Gastrocnemius medialis (tissue), 4 donors: Measurements from ENCODE around the gene KIF26B. TPM values are rescaled to one million over a fixed set of nuclear protein-coding genes. Genes with fewer than 3 reads are reported as not detected.

Source experiments
- ATAC-seq, 2 donors: fragments of 150-250 bp; one replicate each; pipeline ENCODE4 v1.9.1; 2016
- DNase-seq, 2 donors: peaks; one replicate each; pipeline ENCODE4 v3.0.0-alpha.2; 2019
- H3K27ac ChIP-seq, 4 donors: fragments of 200-600 bp; sonication (generic); 1 replicate in 1 of 4; 2 replicates in 3 of 4; pipeline ENCODE4 v1.5.1; 2016 to 2018; ENCODE audit warnings: mild to moderate bottlenecking in 2 of 4, moderate library complexity in 1 of 4
- H3K27me3 ChIP-seq, 3 donors: fragments of 200-600 bp; sonication (generic) in 2 of 3; 1 replicate in 1 of 3; 2 replicates in 2 of 3; pipeline versions ENCODE4 v1.5.1 to v1.6.0; 2016 to 2019; ENCODE audit warnings: mild to moderate bottlenecking in 1 of 3, moderate library complexity in 1 of 3
- H3K36me3 ChIP-seq, 2 donors: fragments of 200-600 bp; sonication (generic) in 1 of 2; one replicate each; pipeline ENCODE4 v1.5.1; 2017 to 2018
- H3K4me1 ChIP-seq, 2 donors: fragments of 200-600 bp; sonication (generic) in 1 of 2; one replicate each; pipeline ENCODE4 v1.5.1; 2016 to 2017; ENCODE audit warnings: mild to moderate bottlenecking in 2 of 2
- H3K4me3 ChIP-seq, 4 donors: fragments of 200-600 bp; sonication (generic) in 3 of 4; 1 replicate in 1 of 4; 2 replicates in 3 of 4; pipeline ENCODE4 v1.5.1; 2016 to 2019; ENCODE audit warnings: mild to moderate bottlenecking in 2 of 4
- H3K9me3 ChIP-seq, 3 donors: fragments of 200-600 bp; sonication (generic) in 2 of 3; 1 replicate in 1 of 3; 2 replicates in 2 of 3; pipeline ENCODE4 v1.5.1; 2016 to 2019
- CTCF ChIP-seq, 5 experiments: fragments of 450-650 bp in 3 of 5; fragments of 200-600 bp in 2 of 5; sonication (generic) in 2 of 5; IDR thresholded peaks in 4 of 5; conservative IDR thresholded peaks in 1 of 5; 1 replicate in 4 of 5; 2 replicates in 1 of 5; pipeline ENCODE4 v1.5.1; 2016 to 2019; ENCODE audit warnings: antibody characterized with exemption in 5 of 5, mild to moderate bottlenecking in 3 of 5, moderate library complexity in 3 of 5
- POLR2A ChIP-seq, 2 donors: fragments of 450-650 bp; IDR thresholded peaks; one replicate each; pipeline ENCODE4 v1.6.1; 2017; ENCODE audit warnings: antibody characterized with exemption in 2 of 2, mild to moderate bottlenecking in 2 of 2, moderate library complexity in 2 of 2
- in situ Hi-C, 4 donors: fragments of 200-750 bp; cut with MboI; loops; one replicate each; pipeline versions ENCODE4 v1.15.0 to v1.8.0; 2017; ENCODE audit warnings: low sequenced_read_pairs in 4 of 4
- intact Hi-C: fragments of 100-400 bp; cut with DNase I; formaldehyde crosslinking; loops from one replicate; pipeline ENCODE4 v1.15.1; 2023; ENCODE audit warnings: low total_unique reads
- total RNA-seq, 4 donors: library from RNA; depleted of rRNA; stranded (reverse); fragments of >200 nt; gene quantifications; one replicate each; pipeline versions ENCODE4 v1.1.0 to v1.2.3, GENCODE V29; 2016

The KIF26B gene
- total RNA-seq, 4 donors from 2014 or later, result 0.02 to 0.20 (median 0.10) TPM; not detected in 1

DNA sequence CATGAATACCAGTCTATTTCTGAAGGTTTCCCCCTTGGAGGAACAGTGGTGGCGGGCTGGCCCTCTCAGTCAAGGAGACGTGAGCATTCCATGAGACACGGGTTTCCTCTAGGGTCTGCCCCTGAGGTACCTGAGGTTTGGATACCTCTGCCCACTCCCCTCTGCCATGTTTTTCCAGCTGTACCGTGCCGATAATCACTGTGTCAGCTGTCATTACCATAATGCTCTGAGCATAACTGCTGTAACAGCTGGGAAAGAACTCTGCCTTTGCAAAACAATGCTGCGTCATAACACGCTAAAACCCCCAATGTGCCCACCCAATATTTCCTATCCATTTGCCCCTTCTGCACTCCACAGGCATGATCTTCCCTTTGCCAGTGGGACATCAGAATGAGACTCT lies 425.1 kb downstream of the KIF26B start:
- DNase-seq, result no peak
- ATAC-seq, result no peak
- intact Hi-C loops (no loop called here), in situ Hi-C loops (no loop called here)
- H3K9me3 ChIP-seq, result no peaks in the 10 kb centered on the region
- TF ChIP-seq CTCF (IDR thresholded peaks at IDR 0.05 in 4 of 5, conservative IDR thresholded peaks at IDR 0.05 in 1 of 5), result no peak
- TF ChIP-seq POLR2A (IDR thresholded peaks at IDR 0.05), result no peak
- no peak overlapping the region for H3K27ac ChIP-seq
- H3K4me3 ChIP-seq, result no peak overlapping the region
- H3K27me3 ChIP-seq, result no peaks in the 10 kb centered on the region
- H3K4me1 ChIP-seq, result no peaks in the 10 kb centered on the region
- no peaks in the 10 kb centered on the region for H3K36me3 ChIP-seq

GRCh38 chr1:245580651-245581050 lies 425.9 kb downstream of the KIF26B start:
- ATAC-seq, result no peak
- no peak overlapping the region for H3K27ac ChIP-seq
- no peaks in the 10 kb centered on the region for H3K36me3 ChIP-seq
- no peaks in the 10 kb centered on the region for H3K4me1 ChIP-seq
- in situ Hi-C loops, result no loop called here
- H3K9me3 ChIP-seq, result no peaks in the 10 kb centered on the region
- no peak overlapping the region for H3K4me3 ChIP-seq
- TF ChIP-seq POLR2A (IDR thresholded peaks at IDR 0.05) (no peak), CTCF (IDR thresholded peaks at IDR 0.05 in 4 of 5, conservative IDR thresholded peaks at IDR 0.05 in 1 of 5) (no peak)
- H3K27me3 ChIP-seq, result no peaks in the 10 kb centered on the region
- intact Hi-C loops, result no loop called here
- DNase-seq, result no peak

GRCh38 chr1:245582026-245582425 lies 427.2 kb downstream of the KIF26B start:
- in situ Hi-C loops (no loop called here), intact Hi-C loops (no loop called here)
- ATAC-seq, result no peak
- TF ChIP-seq POLR2A (IDR thresholded peaks at IDR 0.05), result no peak
- TF ChIP-seq CTCF (IDR thresholded peaks at IDR 0.05 in 4 of 5, conservative IDR thresholded peaks at IDR 0.05 in 1 of 5), result no peak
- H3K4me3 ChIP-seq, result no peak overlapping the region
- no peak overlapping the region for H3K27ac ChIP-seq
- no peaks in the 10 kb centered on the region for H3K27me3 ChIP-seq
- H3K36me3 ChIP-seq, result no peaks in the 10 kb centered on the region
- no peaks in the 10 kb centered on the region for H3K4me1 ChIP-seq
- H3K9me3 ChIP-seq, result no peaks in the 10 kb centered on the region
- DNase-seq, result no peak

- no peaks in the 10 kb centered on the region for H3K27me3 ChIP-seq
- no peaks in the 10 kb centered on the region for H3K4me1 ChIP-seq
- no peaks in the 10 kb centered on the region for H3K36me3 ChIP-seq
- in situ Hi-C loops, result no loop called here
- no peak overlapping the region for H3K4me3 ChIP-seq
- no peak for DNase-seq
- intact Hi-C loops, result no loop called here
- no peak overlapping the region for H3K27ac ChIP-seq
- H3K9me3 ChIP-seq, result no peaks in the 10 kb centered on the region
- TF ChIP-seq POLR2A (IDR thresholded peaks at IDR 0.05), result no peak
- no peak for TF ChIP-seq CTCF (IDR thresholded peaks at IDR 0.05 in 4 of 5, conservative IDR thresholded peaks at IDR 0.05 in 1 of 5)
- no peak for ATAC-seq
These were observed 428.3 kb downstream of the KIF26B start for GRCh38 chr1:245583081-245583480.

- Histone ChIP-seq H3K36me3 (no peaks in the 10 kb centered on the region), H3K27ac (no peak overlapping the region), H3K4me3 (no peak overlapping the region), H3K9me3 (no peaks in the 10 kb centered on the region), H3K4me1 (no peaks in the 10 kb centered on the region), H3K27me3 (no peaks in the 10 kb centered on the region)
- in situ Hi-C loops, result no loop called here
- intact Hi-C loops, result no loop called here
- DNase-seq (no peak), ATAC-seq (no peak)
- no peak for TF ChIP-seq POLR2A (IDR thresholded peaks at IDR 0.05)
These were observed 429.0 kb downstream of the KIF26B start for GRCh38 chr1:245583575-245584330.
